Measurements from ENCODE around the gene SPNS3.

Gene SPNS3

GRCh38 chr17:4406386-4406785 is 27.4 kb upstream of the SPNS3 start:
- Histone ChIP-seq H3K4me3 (ENCODE audit: low read depth in 1 of 2, low read length in 2 of 2) (no peak overlapping the region), H3K27me3 (ENCODE audit: control insufficient read depth in 1 of 2, insufficient read depth in 2 of 2, low read length in 2 of 2) (no peaks in the 10 kb centered on the region), H3K27ac (ENCODE audit: low read depth, low read length) (no peak overlapping the region), H3K9me3 (ENCODE audit: control insufficient read depth in 1 of 2, low read length in 2 of 2) (no peaks in the 10 kb centered on the region), H3K9ac (ENCODE audit: low read depth in 1 of 2, low read length in 2 of 2) (no peak overlapping the region), H3K4me1 (ENCODE audit: control insufficient read depth in 1 of 2, insufficient read depth in 2 of 2, low read length in 2 of 2) (peaks cover 0 to 8% of the 10 kb centered on the region in 2 donors), H3K36me3 (ENCODE audit: control insufficient read depth in 1 of 2, insufficient read depth in 2 of 2, low read length in 2 of 2) (no peaks in the 10 kb centered on the region)

- H3K27ac ChIP-seq (ENCODE audit: low read depth, low read length), result no peak overlapping the region
- no peaks in the 10 kb centered on the region for H3K9me3 ChIP-seq (ENCODE audit: control insufficient read depth in 1 of 2, low read length in 2 of 2)
- no peak overlapping the region for H3K9ac ChIP-seq (ENCODE audit: low read depth in 1 of 2, low read length in 2 of 2)
- H3K4me3 ChIP-seq (ENCODE audit: low read depth in 1 of 2, low read length in 2 of 2), result no peak overlapping the region
- no peaks in the 10 kb centered on the region for H3K27me3 ChIP-seq (ENCODE audit: control insufficient read depth in 1 of 2, insufficient read depth in 2 of 2, low read length in 2 of 2)
- H3K36me3 ChIP-seq (ENCODE audit: control insufficient read depth in 1 of 2, insufficient read depth in 2 of 2, low read length in 2 of 2), result no peaks in the 10 kb centered on the region
- peaks cover 0 to 8% of the 10 kb centered on the region in 2 donors for H3K4me1 ChIP-seq (ENCODE audit: control insufficient read depth in 1 of 2, insufficient read depth in 2 of 2, low read length in 2 of 2)
These were observed 26.5 kb upstream of the SPNS3 start for GRCh38 chr17:4407216-4407615.

- no peak overlapping the region for H3K4me3 ChIP-seq (ENCODE audit: low read depth in 1 of 2, low read length in 2 of 2)
- no peak overlapping the region for H3K9ac ChIP-seq (ENCODE audit: low read depth in 1 of 2, low read length in 2 of 2)
- H3K9me3 ChIP-seq (ENCODE audit: control insufficient read depth in 1 of 2, low read length in 2 of 2), result no peaks in the 10 kb centered on the region
- H3K27me3 ChIP-seq (ENCODE audit: control insufficient read depth in 1 of 2, insufficient read depth in 2 of 2, low read length in 2 of 2), result no peaks in the 10 kb centered on the region
- no peaks in the 10 kb centered on the region for H3K36me3 ChIP-seq (ENCODE audit: control insufficient read depth in 1 of 2, insufficient read depth in 2 of 2, low read length in 2 of 2)
- peaks cover 1 to 8% of the 10 kb centered on the region in 2 donors for H3K4me1 ChIP-seq (ENCODE audit: control insufficient read depth in 1 of 2, insufficient read depth in 2 of 2, low read length in 2 of 2)
- no peak overlapping the region for H3K27ac ChIP-seq (ENCODE audit: low read depth, low read length)
These were observed 25.9 kb upstream of the SPNS3 start for GRCh38 chr17:4407851-4408250.

- H3K27ac ChIP-seq (ENCODE audit: low read depth, low read length), result no peak overlapping the region
- no peak overlapping the region for H3K4me3 ChIP-seq (ENCODE audit: low read depth in 1 of 2, low read length in 2 of 2)
- H3K4me1 ChIP-seq (ENCODE audit: control insufficient read depth in 1 of 2, insufficient read depth in 2 of 2, low read length in 2 of 2), result peaks cover 6 to 8% of the 10 kb centered on the region in 2 donors
- H3K9ac ChIP-seq (ENCODE audit: low read depth in 1 of 2, low read length in 2 of 2), result no peak overlapping the region
- H3K27me3 ChIP-seq (ENCODE audit: control insufficient read depth in 1 of 2, insufficient read depth in 2 of 2, low read length in 2 of 2), result no peaks in the 10 kb centered on the region
- H3K36me3 ChIP-seq (ENCODE audit: control insufficient read depth in 1 of 2, insufficient read depth in 2 of 2, low read length in 2 of 2), result no peaks in the 10 kb centered on the region
- H3K9me3 ChIP-seq (ENCODE audit: control insufficient read depth in 1 of 2, low read length in 2 of 2), result no peaks in the 10 kb centered on the region
These were observed 24.1 kb upstream of the SPNS3 start for GRCh38 chr17:4409659-4410058.

GRCh38 chr17:4411201-4411600 is 22.5 kb upstream of the SPNS3 start:
- Histone ChIP-seq H3K27me3 (ENCODE audit: control insufficient read depth in 1 of 2, insufficient read depth in 2 of 2, low read length in 2 of 2) (no peaks in the 10 kb centered on the region), H3K36me3 (ENCODE audit: control insufficient read depth in 1 of 2, insufficient read depth in 2 of 2, low read length in 2 of 2) (no peaks in the 10 kb centered on the region), H3K4me3 (ENCODE audit: low read depth in 1 of 2, low read length in 2 of 2) (no peak overlapping the region), H3K27ac (ENCODE audit: low read depth, low read length) (no peak overlapping the region), H3K9me3 (ENCODE audit: control insufficient read depth in 1 of 2, low read length in 2 of 2) (no peaks in the 10 kb centered on the region), H3K9ac (ENCODE audit: low read depth in 1 of 2, low read length in 2 of 2) (no peak overlapping the region), H3K4me1 (ENCODE audit: control insufficient read depth in 1 of 2, insufficient read depth in 2 of 2, low read length in 2 of 2) (peaks cover 0 to 6% of the 10 kb centered on the region in 2 donors)

- no peaks in the 10 kb centered on the region for H3K36me3 ChIP-seq (ENCODE audit: control insufficient read depth in 1 of 2, insufficient read depth in 2 of 2, low read length in 2 of 2)
- H3K9ac ChIP-seq (ENCODE audit: low read depth in 1 of 2, low read length in 2 of 2), result no peak overlapping the region
- no peak overlapping the region for H3K27ac ChIP-seq (ENCODE audit: low read depth, low read length)
- H3K9me3 ChIP-seq (ENCODE audit: control insufficient read depth in 1 of 2, low read length in 2 of 2), result no peaks in the 10 kb centered on the region
- H3K4me3 ChIP-seq (ENCODE audit: low read depth in 1 of 2, low read length in 2 of 2), result peak overlapping the region in 1 of 2 donors; percentile 36
- H3K27me3 ChIP-seq (ENCODE audit: control insufficient read depth in 1 of 2, insufficient read depth in 2 of 2, low read length in 2 of 2), result no peaks in the 10 kb centered on the region
- peaks cover 0 to 6% of the 10 kb centered on the region in 2 donors for H3K4me1 ChIP-seq (ENCODE audit: control insufficient read depth in 1 of 2, insufficient read depth in 2 of 2, low read length in 2 of 2)
These were observed 20.6 kb upstream of the SPNS3 start for GRCh38 chr17:4412933-4413831.

- no peak overlapping the region for H3K4me3 ChIP-seq (ENCODE audit: low read depth in 1 of 2, low read length in 2 of 2)
- no peaks in the 10 kb centered on the region for H3K36me3 ChIP-seq (ENCODE audit: control insufficient read depth in 1 of 2, insufficient read depth in 2 of 2, low read length in 2 of 2)
- no peaks in the 10 kb centered on the region for H3K27me3 ChIP-seq (ENCODE audit: control insufficient read depth in 1 of 2, insufficient read depth in 2 of 2, low read length in 2 of 2)
- no peak overlapping the region for H3K27ac ChIP-seq (ENCODE audit: low read depth, low read length)
- peaks cover 4 to 10% of the 10 kb centered on the region in 2 donors for H3K4me1 ChIP-seq (ENCODE audit: control insufficient read depth in 1 of 2, insufficient read depth in 2 of 2, low read length in 2 of 2)
- no peak overlapping the region for H3K9ac ChIP-seq (ENCODE audit: low read depth in 1 of 2, low read length in 2 of 2)
- H3K9me3 ChIP-seq (ENCODE audit: control insufficient read depth in 1 of 2, low read length in 2 of 2), result no peaks in the 10 kb centered on the region
These were observed 16.5 kb upstream of the SPNS3 start for GRCh38 chr17:4417129-4417667.

- H3K36me3 ChIP-seq (ENCODE audit: control insufficient read depth in 1 of 2, insufficient read depth in 2 of 2, low read length in 2 of 2), result no peaks in the 10 kb centered on the region
- H3K27me3 ChIP-seq (ENCODE audit: control insufficient read depth in 1 of 2, insufficient read depth in 2 of 2, low read length in 2 of 2), result no peaks in the 10 kb centered on the region
- no peaks in the 10 kb centered on the region for H3K9me3 ChIP-seq (ENCODE audit: control insufficient read depth in 1 of 2, low read length in 2 of 2)
- peaks cover 4% of the 10 kb centered on the region in 2 donors for H3K4me1 ChIP-seq (ENCODE audit: control insufficient read depth in 1 of 2, insufficient read depth in 2 of 2, low read length in 2 of 2)
- peak overlapping the region in 1 of 2 donors; percentile 45 for H3K4me3 ChIP-seq (ENCODE audit: low read depth in 1 of 2, low read length in 2 of 2)
- no peak overlapping the region for H3K9ac ChIP-seq (ENCODE audit: low read depth in 1 of 2, low read length in 2 of 2)
- no peak overlapping the region for H3K27ac ChIP-seq (ENCODE audit: low read depth, low read length)
These were observed 13.0 kb upstream of the SPNS3 start for GRCh38 chr17:4420692-4421131.

GRCh38 chr17:4422864-4423263 is 10.9 kb upstream of the SPNS3 start:
- Histone ChIP-seq H3K9ac (ENCODE audit: low read depth in 1 of 2, low read length in 2 of 2) (no peak overlapping the region), H3K4me1 (ENCODE audit: control insufficient read depth in 1 of 2, insufficient read depth in 2 of 2, low read length in 2 of 2) (peaks cover 9 to 11% of the 10 kb centered on the region in 2 donors), H3K27ac (ENCODE audit: low read depth, low read length) (no peak overlapping the region)

GRCh38 chr17:4425398-4425797 is 8.3 kb upstream of the SPNS3 start:
- Histone ChIP-seq H3K27me3 (ENCODE audit: control insufficient read depth in 1 of 2, insufficient read depth in 2 of 2, low read length in 2 of 2) (no peaks in the 10 kb centered on the region), H3K9me3 (ENCODE audit: control insufficient read depth in 1 of 2, low read length in 2 of 2) (no peaks in the 10 kb centered on the region), H3K9ac (ENCODE audit: low read depth in 1 of 2, low read length in 2 of 2) (no peak overlapping the region), H3K36me3 (ENCODE audit: control insufficient read depth in 1 of 2, insufficient read depth in 2 of 2, low read length in 2 of 2) (no peaks in the 10 kb centered on the region), H3K27ac (ENCODE audit: low read depth, low read length) (no peak overlapping the region), H3K4me1 (ENCODE audit: control insufficient read depth in 1 of 2, insufficient read depth in 2 of 2, low read length in 2 of 2) (peaks cover 9 to 11% of the 10 kb centered on the region in 2 donors), H3K4me3 (ENCODE audit: low read depth in 1 of 2, low read length in 2 of 2) (no peak overlapping the region)

More at GRCh38 chr17:4422864-4423263, 10.9 kb upstream of the SPNS3 start:
- Histone ChIP-seq H3K27me3 (ENCODE audit: control insufficient read depth in 1 of 2, insufficient read depth in 2 of 2, low read length in 2 of 2) (no peaks in the 10 kb centered on the region), H3K4me3 (ENCODE audit: low read depth in 1 of 2, low read length in 2 of 2) (no peak overlapping the region), H3K36me3 (ENCODE audit: control insufficient read depth in 1 of 2, insufficient read depth in 2 of 2, low read length in 2 of 2) (no peaks in the 10 kb centered on the region), H3K9me3 (ENCODE audit: control insufficient read depth in 1 of 2, low read length in 2 of 2) (no peaks in the 10 kb centered on the region)
